HG03460 (cell line): Measurements from ENCODE around the gene GTF2F2.

Experiments
- ATAC-seq: cut with Tn5 transposase; IDR thresholded peaks from one replicate; pipeline ENCODE4 v1.9.1; 2021; ENCODE audit not compliant: unreplicated experiment

GTF2F2 gene, protein sequence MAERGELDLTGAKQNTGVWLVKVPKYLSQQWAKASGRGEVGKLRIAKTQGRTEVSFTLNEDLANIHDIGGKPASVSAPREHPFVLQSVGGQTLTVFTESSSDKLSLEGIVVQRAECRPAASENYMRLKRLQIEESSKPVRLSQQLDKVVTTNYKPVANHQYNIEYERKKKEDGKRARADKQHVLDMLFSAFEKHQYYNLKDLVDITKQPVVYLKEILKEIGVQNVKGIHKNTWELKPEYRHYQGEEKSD

DNA sequence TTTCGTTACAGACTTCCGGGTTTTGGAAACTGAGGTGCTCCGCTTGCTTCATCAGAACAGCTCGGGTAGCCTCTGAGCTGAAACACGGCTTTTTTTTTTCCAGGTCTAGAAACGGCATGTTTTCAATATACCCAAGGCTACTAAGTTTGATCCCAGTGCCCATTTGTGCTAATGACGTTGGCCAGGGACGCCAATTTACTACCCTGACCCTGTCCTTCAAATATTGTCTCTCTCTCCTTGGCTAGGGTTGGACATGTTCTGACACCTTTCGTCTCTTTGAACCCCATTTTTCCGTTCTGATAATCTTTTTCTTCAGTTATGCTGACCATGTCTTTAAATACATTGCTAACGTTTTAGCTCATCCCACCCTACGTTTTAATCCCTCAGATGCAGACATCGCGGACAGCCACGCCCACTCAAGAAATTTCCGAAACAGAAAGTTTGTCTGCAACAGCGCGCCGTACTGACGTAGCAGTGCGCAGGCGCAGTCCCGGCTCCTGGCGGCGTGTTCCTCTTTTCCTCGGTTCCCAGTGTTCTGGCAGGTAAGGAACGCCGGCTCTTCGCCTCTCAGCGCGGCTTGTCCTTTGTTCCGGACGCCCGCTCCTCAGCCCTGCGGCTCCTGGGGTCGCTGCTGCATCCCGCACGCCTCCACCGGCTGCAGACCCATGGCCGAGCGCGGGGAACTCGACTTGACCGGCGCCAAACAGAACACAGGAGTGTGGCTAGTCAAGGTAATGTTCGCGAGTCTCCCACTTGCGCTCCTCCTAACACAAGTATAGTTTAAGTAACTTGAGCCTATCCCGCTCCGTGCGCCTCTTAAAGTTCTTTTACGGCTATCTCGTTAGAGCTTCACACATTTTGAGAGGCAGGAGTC lies at the start of gene GTF2F2:
Gene GTF2F2, plus strand, starts transcription at position 520 of the 874 bp plus-strand sequence. Its CDS starts 146 bp downstream, at position 666.
- peak; percentile 80 for ATAC-seq

DNA sequence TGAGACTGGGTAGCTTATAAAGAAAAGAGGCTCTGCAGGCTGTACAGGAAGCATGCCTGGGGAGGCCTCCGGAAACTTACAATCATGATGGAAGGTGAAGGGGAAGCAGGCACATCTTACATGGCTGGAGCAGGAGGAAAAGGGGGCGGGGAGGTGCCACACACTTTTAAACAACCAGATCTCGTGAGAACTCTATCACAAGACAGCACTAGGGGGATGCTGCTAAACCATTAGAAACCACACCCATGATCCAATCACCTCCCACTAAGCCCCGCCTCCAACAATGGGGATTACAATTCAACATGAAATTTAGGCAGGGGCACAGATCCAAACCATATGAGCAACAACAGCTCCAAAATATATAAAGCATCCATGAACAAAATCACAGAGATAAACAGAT lies 46.5 kb upstream of the GTF2F2 start:
- ATAC-seq: no peak

DNA sequence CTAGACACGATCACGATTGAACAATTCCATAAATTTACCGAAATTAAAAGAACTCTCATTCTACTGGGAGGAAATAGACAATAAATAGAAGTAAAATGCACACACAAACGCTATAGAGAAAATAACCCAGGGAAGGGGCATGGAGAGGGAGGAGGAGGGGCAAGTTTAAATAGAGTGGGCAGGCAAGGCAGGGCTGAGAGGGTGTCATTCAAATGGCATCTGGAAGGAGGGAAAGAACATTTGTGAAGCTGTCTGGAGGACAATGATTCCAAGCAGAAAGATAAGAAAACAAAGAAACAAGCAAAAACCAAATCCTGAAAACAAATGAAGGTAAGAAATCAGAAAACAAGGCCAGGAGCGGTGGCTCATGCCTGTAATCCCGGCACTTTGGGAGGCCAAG lies 45.6 kb upstream of the GTF2F2 start:
- ATAC-seq: no peak

DNA sequence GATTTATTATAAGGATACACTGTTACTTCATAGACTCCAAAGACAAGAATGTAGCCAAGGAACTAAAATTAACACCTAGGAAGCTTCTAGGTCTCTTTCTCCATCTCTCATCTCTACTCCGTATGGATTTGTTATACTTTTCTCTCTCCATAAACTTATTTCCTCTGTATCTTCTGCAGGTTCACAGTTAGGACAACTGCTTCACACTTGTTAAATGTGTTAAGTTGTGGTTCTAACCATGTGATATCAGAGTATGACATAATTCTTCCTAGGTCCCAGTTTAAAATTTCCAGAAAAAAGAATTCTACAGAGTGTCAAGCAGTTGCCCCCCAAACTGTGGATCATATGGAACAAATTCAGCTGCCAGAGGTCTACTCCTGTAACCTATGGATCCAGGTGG lies 42.3 kb upstream of the GTF2F2 start:
- no peak for ATAC-seq

DNA sequence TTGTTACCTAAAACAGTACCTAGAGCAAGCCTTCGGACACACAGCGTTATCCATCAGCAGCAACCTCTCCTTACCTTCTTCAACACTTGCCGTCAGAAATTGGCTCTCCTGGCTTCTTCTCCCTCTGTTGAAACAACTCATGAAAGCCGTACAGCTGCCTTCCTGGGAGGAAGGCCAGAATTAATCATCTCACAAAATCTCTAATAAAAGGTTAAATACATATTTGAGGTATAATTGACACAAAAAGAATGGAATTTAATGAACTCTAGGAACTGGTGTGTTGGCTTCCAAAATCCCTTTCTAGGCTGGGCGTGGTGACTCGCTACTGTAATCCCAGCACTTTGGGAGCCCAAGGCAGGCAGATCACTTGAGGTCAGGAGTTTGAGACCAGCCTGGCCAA lies 37.3 kb upstream of the GTF2F2 start:
- ATAC-seq: no peak

DNA sequence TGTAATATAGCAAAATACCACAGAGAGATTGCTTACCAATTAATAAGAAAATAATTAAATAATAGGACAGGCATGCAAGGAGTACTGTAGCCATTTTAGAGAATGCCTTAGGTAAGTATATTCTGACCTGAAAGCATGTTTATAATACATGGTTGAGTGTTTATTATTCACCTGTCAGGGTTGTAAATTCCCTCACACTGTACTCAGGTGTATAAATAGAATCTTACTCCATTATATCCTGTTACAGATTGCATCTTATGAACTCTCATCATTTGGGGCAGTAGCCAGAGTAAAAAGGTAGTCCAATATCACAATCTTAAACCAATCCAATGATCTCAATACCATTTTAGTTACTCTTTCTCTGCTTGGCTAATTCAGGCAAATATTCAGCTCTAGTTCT lies 35.8 kb upstream of the GTF2F2 start:
- no peak for ATAC-seq

DNA sequence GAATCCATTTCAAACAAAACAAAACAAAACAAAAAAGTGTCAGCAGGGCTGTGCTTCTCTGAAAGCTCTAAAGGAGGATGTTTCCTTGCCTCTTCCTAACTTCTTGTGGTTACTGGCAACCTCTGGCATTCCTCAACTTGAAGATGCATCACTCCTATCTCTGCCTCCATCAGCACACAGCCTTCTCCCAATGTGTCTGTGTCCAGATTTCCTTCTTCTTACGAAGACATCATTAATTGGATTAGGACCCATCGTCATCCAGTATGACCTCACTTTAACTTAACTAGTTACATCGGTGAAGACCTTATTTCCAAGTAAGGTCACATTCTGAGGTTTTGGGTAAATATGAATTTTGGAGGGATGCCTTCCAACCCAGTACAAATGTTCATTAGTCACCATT lies 33.8 kb upstream of the GTF2F2 start:
- no peak for ATAC-seq

DNA sequence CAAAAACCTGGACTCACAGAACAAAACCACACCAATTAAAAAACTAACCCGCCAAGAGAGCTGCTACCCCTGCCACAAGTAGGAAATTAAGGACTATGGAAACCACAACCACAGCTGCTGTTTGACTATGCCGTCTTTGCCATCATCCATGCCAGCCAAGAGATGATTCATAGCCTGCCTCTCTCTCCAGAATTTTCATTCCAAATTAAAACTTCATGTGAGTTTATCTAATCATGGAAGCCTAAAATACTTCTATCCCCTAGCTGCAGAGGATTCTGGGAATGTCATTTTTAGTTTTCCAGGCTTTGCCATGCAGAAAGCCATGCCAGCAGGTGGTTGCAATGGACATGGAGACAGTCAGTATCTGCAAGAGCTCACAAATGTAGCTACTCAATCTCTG lies 27.6 kb upstream of the GTF2F2 start:
- no peak for ATAC-seq

DNA sequence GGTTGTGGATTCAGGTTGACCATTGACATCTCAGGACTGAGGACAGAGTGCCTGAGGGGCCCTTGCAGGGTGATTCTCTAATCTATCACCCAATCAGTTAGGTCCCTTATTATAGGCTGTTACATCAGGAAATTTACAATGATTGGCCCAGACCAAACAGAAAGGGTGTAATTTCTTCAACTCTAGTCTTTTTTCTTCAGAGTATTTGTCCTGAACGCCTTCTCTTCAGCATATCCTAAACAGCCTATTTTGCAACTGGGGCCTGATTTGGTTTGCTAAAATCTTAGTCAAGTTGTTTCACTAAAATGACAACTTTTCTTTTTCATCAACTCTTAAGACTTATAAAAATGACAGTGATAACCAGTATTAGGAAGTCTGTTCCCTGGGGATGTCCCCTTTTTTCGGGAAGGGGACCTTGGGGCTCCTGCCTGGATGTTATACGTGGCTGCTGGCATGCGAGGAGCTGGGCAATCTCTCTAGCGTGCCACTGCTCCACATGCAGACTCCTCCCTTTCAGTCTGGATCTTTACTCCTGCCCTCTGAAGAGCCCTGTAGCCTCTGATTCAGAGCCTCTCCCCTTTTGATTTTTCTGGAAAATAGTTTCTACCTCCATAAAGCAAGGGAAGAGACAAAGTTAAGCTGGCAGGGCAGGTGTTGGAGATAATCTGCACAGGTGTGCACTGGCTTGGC lies 19.6 kb upstream of the GTF2F2 start:
- ATAC-seq: no peak

DNA sequence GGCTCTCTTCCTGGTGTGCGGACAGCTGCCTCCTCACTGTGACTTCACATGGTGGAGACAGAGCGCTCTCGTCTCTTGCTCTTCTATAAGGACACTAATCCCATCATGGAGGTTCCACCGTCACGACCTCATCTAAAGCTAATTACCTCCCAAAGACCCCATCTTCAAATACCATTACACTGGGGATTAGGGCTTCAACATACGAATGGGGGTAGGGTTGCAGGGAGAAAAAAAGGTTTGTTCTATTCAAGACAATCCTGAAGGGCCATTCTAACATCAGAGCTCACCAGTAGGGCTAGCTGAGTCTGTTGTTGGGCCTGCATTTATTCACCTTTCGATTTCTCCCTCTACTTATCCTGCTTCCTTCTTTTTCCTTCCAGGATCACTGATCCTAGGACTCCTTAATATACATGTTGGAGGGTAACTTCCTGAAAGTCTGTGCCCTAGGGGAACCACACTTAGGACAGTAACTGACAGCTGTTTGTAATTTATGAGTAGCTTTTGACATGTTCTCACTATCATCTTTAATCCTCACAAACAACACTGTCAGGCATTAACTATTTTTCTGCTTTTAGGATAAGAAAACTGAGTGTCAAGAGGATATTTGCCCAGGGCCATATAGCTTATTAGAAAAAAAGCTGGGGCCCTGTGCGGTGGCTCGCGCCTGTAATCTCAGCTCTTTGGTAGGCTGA lies 18.8 kb upstream of the GTF2F2 start:
- ATAC-seq: no peak

DNA sequence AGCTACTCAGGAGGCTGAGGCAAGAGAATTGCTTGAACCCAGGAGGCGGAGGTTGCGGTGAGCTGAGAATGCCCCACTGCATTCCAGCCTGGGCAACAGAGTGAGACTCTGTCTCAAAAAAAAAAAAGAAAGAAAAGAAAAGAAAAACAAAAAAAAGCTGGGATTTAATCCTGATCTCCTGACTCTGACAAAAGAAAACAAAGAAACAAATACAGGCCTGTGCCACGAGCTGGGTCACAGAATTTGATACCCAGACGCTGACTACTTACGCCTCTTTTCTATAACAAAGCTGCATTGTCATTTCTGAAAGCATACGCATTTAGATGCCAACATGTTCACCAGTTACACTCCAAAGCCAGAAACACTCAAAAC lies 18.2 kb upstream of the GTF2F2 start:
- ATAC-seq: no peak

DNA sequence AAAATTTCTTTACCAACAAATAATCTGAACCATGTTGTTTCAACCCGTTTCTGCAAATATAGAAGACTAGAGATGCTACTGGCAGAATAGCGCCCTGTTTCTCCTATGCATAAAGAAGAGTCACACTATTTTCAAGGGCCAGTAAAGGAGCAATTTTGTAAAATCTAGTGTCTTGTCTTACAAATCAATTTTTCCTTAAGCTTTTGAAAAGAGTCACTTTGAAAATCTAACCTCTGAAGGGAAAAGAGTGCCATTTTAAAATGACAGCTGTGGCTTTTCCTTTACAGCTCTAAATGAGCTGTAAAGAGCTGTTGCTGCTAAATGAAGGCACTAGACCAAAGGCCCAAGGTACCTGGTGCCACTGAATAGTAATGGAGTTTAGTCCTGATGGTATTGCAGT lies 16.9 kb upstream of the GTF2F2 start:
- no peak for ATAC-seq

DNA sequence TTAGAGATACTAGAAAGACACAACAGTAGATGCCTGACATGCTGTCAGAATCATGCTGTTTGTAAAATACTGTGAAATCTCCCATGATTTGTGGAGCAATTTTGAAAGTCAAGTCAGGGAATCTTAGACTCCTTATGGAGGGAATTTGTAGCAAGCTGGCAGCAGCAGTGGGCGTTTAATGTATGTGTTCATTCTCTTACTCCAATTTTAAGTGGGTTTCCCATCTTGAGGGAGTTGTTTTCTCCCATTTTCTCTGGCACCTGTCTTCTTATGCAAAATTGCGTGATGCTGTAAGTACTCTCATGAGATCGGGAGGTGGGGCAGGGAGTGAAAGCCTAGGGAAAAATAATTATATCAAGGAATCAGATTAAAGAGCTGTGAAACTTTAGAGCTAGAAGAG lies 16.0 kb upstream of the GTF2F2 start:
- no peak for ATAC-seq

DNA sequence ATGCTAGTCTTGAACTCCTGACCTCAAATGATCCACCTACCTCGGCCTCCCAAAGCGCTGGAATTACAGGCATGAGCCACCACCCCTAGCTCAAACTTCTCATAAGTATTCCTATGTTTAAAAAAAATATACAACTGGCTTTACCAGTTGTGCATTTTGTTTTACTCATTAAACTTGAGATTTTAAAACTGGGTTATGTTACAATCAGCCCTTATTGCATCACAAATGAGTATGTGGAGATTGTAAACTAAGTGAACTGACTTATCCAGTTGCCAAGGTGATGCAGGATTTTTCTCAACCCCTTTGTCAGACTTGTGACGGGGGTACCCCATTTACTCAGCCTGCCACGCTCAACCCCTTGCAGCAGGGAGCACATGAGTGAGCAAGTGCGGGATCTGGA lies 14.4 kb upstream of the GTF2F2 start:
- no peak for ATAC-seq

DNA sequence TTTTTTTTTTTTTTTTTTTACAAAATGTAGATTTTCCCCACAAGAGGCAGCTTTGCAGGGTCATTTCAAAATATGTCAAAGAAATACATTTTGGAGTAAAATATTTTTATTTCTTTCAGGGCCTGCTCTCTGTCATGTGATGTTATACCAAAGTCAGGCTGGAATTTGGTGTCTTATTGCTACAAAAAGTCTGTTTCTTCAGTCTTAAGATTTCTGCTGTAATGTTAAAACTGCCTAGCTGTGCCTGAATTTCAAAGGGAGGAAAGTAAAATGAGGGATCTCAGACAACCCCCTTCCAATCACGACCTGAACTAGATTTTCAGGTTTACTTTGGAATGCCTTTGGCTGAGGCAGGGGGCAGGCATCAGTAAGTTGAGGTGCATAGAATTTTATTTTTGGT lies 12.8 kb upstream of the GTF2F2 start:
- ATAC-seq: no peak

DNA sequence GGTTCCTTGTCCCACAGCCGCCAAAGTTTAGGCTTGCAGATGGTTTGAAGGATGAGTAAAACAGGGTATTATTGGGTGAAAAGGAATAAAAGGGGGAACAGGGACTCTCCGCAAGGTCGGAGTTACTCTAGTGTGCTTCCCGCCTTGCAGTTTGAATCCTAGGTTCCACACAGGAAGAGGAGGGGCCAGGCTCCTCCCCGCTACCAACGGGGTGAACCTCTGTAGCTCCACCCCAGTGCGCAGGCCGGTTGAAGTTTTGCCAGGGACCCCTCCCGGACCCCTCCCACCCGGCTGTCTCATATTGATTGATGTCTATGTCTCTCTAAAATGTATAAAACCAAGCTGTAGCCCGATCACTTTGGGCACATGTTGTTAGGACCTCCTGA lies 11.6 kb upstream of the GTF2F2 start:
- no peak for ATAC-seq

DNA sequence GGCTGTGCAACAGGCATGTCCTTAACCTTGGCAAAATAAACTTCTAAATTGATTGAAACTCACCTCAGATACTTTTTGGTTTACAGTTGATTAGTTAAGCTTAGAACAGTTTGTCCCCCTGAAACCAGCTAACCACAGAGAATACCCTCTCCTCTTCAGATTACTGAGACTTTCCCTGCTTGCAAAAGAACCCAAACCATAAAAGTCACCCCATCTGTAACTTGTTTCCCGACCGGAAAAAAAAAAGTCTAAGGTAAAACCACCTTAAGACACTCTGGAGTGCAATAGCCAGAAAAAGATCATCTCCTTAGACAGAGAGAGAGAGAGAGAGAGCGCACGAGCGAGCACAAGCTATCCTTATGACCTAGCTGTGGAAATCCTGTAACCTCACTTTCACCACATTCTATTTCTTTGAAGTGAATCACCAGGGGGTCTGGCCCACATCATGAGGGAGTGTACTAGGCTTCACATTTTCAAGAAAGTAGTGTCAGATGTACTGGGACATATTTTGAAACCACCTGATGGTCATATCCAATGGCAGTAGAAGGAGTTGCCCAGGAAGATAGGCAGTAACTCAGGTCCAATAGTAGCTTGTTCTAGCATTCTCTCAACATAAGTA lies 11.1 kb upstream of the GTF2F2 start:
- no peak for ATAC-seq

DNA sequence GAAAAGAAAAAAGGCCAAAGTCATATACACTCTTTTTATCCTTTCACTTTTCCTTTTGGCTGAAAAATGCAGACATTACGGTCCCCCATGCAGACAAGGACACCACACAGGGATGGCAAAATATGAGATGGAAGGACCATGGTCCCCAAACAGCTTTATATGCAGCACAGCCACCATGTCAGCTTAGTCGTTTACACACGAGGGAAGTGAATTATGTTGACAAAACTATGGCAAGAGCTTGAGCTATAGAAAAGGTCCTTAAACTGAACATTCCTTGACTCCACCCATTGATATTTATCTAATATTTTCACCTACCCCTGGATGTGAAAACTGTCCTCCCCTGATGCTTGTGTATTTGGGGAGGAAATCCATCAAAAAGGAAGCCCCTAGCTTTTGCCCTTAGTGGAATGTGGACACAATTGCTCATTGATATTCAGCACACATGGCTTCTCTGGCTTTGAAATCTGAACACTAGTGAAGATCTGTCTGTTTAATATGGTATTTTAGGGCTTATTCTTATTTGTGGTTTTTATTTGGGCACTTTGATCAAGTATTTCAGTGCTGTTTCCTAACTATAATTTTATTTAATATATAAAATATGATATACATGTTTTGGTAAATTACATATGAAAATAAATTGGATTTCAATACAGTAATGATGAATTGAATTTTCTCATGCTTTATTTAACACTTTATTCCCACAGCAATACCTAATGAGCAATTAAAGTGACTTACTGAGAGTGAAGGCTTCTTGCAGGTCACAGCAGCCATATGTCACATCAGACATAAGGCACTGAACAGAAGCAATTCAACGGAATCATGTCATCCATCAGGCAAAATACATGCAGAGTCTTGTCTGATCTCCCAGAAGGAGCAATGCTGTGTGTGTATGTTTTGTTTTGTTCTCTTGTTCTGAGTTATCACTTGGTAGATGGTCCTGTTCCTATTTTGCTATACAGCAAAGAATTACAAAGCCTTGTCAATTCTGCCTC lies 6.8 kb upstream of the GTF2F2 start:
- no peak for ATAC-seq

DNA sequence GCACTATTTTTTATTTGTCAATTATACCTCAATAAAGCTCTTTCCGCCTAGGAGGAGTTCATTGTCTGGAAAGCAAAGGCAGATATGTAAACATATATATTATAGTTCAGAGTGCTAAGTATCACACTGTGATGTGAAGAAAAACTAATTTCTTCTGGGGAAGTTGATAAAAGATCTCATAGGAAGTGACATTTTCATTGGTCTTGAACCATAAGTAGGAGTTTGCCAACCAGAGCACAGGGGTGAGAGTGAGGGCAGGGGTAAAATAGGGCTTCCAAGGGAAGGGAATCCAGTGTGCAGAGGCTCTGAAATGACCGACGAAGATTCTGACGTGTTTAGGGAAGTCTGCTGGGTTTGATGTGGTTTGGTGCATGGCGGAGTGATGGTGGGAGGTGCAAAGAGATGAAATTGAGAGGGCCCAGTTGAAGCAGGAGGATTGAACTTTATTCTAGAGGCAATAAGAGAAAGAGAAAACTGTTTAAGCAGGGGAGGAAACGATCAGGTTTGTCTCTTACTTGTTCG lies 780 bp upstream of the GTF2F2 start:
- ATAC-seq: peak; percentile 28
